ENCODE results near the gene SSH2.

The SSH2 gene

GRCh38 chr17:29674281-29674680, 255.7 kb downstream of the SSH2 start:
- Histone ChIP-seq H3K9ac (ENCODE audit: low read length) (no peak overlapping the region), H3K4me2 (ENCODE audit: low read length) (no peak overlapping the region), H3K36me3 (replicated peaks; ENCODE audit: low read depth, low read length) (peaks cover 3% of the 10 kb centered on the region), H3K27ac (ENCODE audit: low read length) (no peak overlapping the region), H4K20me1 (ENCODE audit: insufficient read depth, low read length) (no peaks in the 10 kb centered on the region), H3K4me3 (ENCODE audit: low read length) (no peak overlapping the region), H2AFZ (ENCODE audit: low read depth, low read length) (no peak overlapping the region), H3K27me3 (ENCODE audit: low read depth, low read length) (no peaks in the 10 kb centered on the region), H3K9me3 (ENCODE audit: insufficient read depth, low read length) (no peaks in the 10 kb centered on the region), H3K4me1 (ENCODE audit: low read length) (peaks cover 12% of the 10 kb centered on the region), H3K79me2 (ENCODE audit: low read length) (no peaks in the 10 kb centered on the region)
- TF ChIP-seq EZH2phosphoT487 (IDR thresholded peaks at IDR 0.05; ENCODE audit: low read depth), result no peak
- no peak for TF ChIP-seq CTCF (IDR thresholded peaks at IDR 0.05; ENCODE audit: low read depth, low read length)

GRCh38 chr17:29671661-29672060, 258.4 kb downstream of the SSH2 start:
- no peaks in the 10 kb centered on the region for H3K27me3 ChIP-seq (ENCODE audit: low read depth, low read length)
- no peak overlapping the region for H3K4me3 ChIP-seq (ENCODE audit: low read length)
- peaks cover 6% of the 10 kb centered on the region; the same call in 1 of the 2 replicates for H3K4me1 ChIP-seq (ENCODE audit: low read length)
- H3K9ac ChIP-seq (ENCODE audit: low read length), result no peak overlapping the region
- no peak overlapping the region for H3K27ac ChIP-seq (ENCODE audit: low read length)
- no peaks in the 10 kb centered on the region for H4K20me1 ChIP-seq (ENCODE audit: insufficient read depth, low read length)
- no peaks in the 10 kb centered on the region for H3K9me3 ChIP-seq (ENCODE audit: insufficient read depth, low read length)
- no peak overlapping the region for H3K4me2 ChIP-seq (ENCODE audit: low read length)
- peaks cover 6% of the 10 kb centered on the region for H3K36me3 ChIP-seq (replicated peaks; ENCODE audit: low read depth, low read length)
- no peak for TF ChIP-seq EZH2phosphoT487 (IDR thresholded peaks at IDR 0.05; ENCODE audit: low read depth)
- no peak for TF ChIP-seq CTCF (IDR thresholded peaks at IDR 0.05; ENCODE audit: low read depth, low read length)
- H3K79me2 ChIP-seq (ENCODE audit: low read length), result no peaks in the 10 kb centered on the region
- no peak overlapping the region for H2AFZ ChIP-seq (ENCODE audit: low read depth, low read length)

GRCh38 chr17:29669266-29669665, 260.8 kb downstream of the SSH2 start:
- Histone ChIP-seq H4K20me1 (ENCODE audit: insufficient read depth, low read length) (no peaks in the 10 kb centered on the region), H3K4me1 (ENCODE audit: low read length) (peaks cover 23% of the 10 kb centered on the region), H3K9me3 (ENCODE audit: insufficient read depth, low read length) (no peaks in the 10 kb centered on the region), H3K4me2 (ENCODE audit: low read length) (no peak overlapping the region), H3K9ac (ENCODE audit: low read length) (no peak overlapping the region), H2AFZ (ENCODE audit: low read depth, low read length) (no peak overlapping the region), H3K27ac (ENCODE audit: low read length) (no peak overlapping the region), H3K36me3 (replicated peaks; ENCODE audit: low read depth, low read length) (peaks cover 6% of the 10 kb centered on the region), H3K27me3 (ENCODE audit: low read depth, low read length) (no peaks in the 10 kb centered on the region), H3K79me2 (ENCODE audit: low read length) (no peaks in the 10 kb centered on the region), H3K4me3 (ENCODE audit: low read length) (no peak overlapping the region)
- TF ChIP-seq CTCF (IDR thresholded peaks at IDR 0.05; ENCODE audit: low read depth, low read length) (no peak), EZH2phosphoT487 (IDR thresholded peaks at IDR 0.05; ENCODE audit: low read depth) (no peak)

GRCh38 chr17:29667969-29668368, 262.1 kb downstream of the SSH2 start:
- H3K27me3 ChIP-seq (ENCODE audit: low read depth, low read length), result no peaks in the 10 kb centered on the region
- no peak overlapping the region for H3K27ac ChIP-seq (ENCODE audit: low read length)
- H2AFZ ChIP-seq (ENCODE audit: low read depth, low read length), result no peak overlapping the region
- peaks cover 22% of the 10 kb centered on the region for H3K4me1 ChIP-seq (ENCODE audit: low read length)
- H3K4me2 ChIP-seq (ENCODE audit: low read length), result no peak overlapping the region
- no peaks in the 10 kb centered on the region for H3K79me2 ChIP-seq (ENCODE audit: low read length)
- H3K4me3 ChIP-seq (ENCODE audit: low read length), result no peak overlapping the region
- no peak overlapping the region for H3K9ac ChIP-seq (ENCODE audit: low read length)
- no peaks in the 10 kb centered on the region for H3K9me3 ChIP-seq (ENCODE audit: insufficient read depth, low read length)
- H3K36me3 ChIP-seq (replicated peaks; ENCODE audit: low read depth, low read length), result peaks cover 6% of the 10 kb centered on the region
- no peaks in the 10 kb centered on the region for H4K20me1 ChIP-seq (ENCODE audit: insufficient read depth, low read length)
- no peak for TF ChIP-seq CTCF (IDR thresholded peaks at IDR 0.05; ENCODE audit: low read depth, low read length)
- no peak for TF ChIP-seq EZH2phosphoT487 (IDR thresholded peaks at IDR 0.05; ENCODE audit: low read depth)

All from OCI-LY3 (cell line).